Neural progenitor cell (in vitro differentiated cells): Measurements from ENCODE around the gene IGSF21. TPM values are rescaled to one million over a fixed set of nuclear protein-coding genes. Genes with fewer than 3 reads are reported as not detected.

Experiments used
- DNase-seq: peaks from one replicate; pipeline ENCODE4 v3.0.0-alpha.2; 2016; ENCODE audit warnings: low spot score
- H2AFZ ChIP-seq: fragments of 200-600 bp; sonication (generic); replicated peaks from 2 replicates; pipeline ENCODE4 v1.6.1; 2016; ENCODE audit warnings: antibody characterized with exemption
- H3F3A ChIP-seq: fragments of 200-600 bp; sonication (generic); 2 replicates; pipeline ENCODE4 v1.6.1; 2016; ENCODE audit warnings: antibody characterized with exemption, low read depth
- H3K27ac ChIP-seq: fragments of 200-600 bp; sonication (generic); 2 replicates; pipeline ENCODE4 v1.5.1; 2016; ENCODE audit warnings: mild to moderate bottlenecking
- H3K27me3 ChIP-seq: fragments of 200-600 bp; sonication (generic); 2 replicates; pipeline ENCODE4 v1.6.1; 2016; ENCODE audit warnings: mild to moderate bottlenecking, moderate library complexity
- H3K36me3 ChIP-seq: fragments of 200-600 bp; sonication (generic); 2 replicates; pipeline ENCODE4 v1.5.1; 2016
- H3K4me1 ChIP-seq: fragments of 200-600 bp; sonication (generic); 2 replicates; pipeline ENCODE4 v1.6.1; 2016; ENCODE audit warnings: mixed run types
- H3K4me2 ChIP-seq: fragments of 200-600 bp; sonication (generic); 2 replicates; pipeline ENCODE4 v1.6.1; 2016
- H3K4me3 ChIP-seq: fragments of 200-600 bp; sonication (generic); 2 replicates; pipeline ENCODE4 v1.5.1; 2016
- H3K79me2 ChIP-seq: fragments of 200-600 bp; sonication (generic); 2 replicates; pipeline ENCODE4 v1.6.1; 2016; ENCODE audit warnings: low read depth
- H3K9ac ChIP-seq: fragments of 200-600 bp; sonication (generic); 2 replicates; pipeline ENCODE4 v1.6.1; 2016
- H3K9me3 ChIP-seq: fragments of 200-600 bp; sonication (generic); 2 replicates; pipeline ENCODE4 v1.5.1; 2016; ENCODE audit warnings: low read depth
- H4K20me1 ChIP-seq: fragments of 200-600 bp; sonication (generic); 2 replicates; pipeline ENCODE4 v1.6.1; 2016; ENCODE audit warnings: low read depth
- H3K27ac Mint-ChIP-seq: 3 replicates; pipeline ENCODE4 v1.8.0; 2021; ENCODE audit warnings: mixed read lengths
- H3K27me3 Mint-ChIP-seq: 2 replicates; pipeline ENCODE4 v1.8.0; 2022; ENCODE audit warnings: low read depth, mild to moderate bottlenecking, inconsistent platforms, moderate library complexity, mixed read lengths; ENCODE audit not compliant: insufficient read depth
- H3K36me3 Mint-ChIP-seq: 3 replicates; pipeline ENCODE4 v1.8.0; 2021; ENCODE audit warnings: mixed read lengths
- H3K4me1 Mint-ChIP-seq: 3 replicates; pipeline ENCODE4 v1.8.0; 2021; ENCODE audit warnings: mixed read lengths
- H3K4me3 Mint-ChIP-seq: 3 replicates; pipeline ENCODE4 v1.8.0; 2021; ENCODE audit warnings: mild to moderate bottlenecking, moderate library complexity, mixed read lengths
- H3K9me3 Mint-ChIP-seq: 3 replicates; pipeline ENCODE4 v1.8.0; 2020; ENCODE audit warnings: mixed read lengths
- EZH2 ChIP-seq: fragments of 200-600 bp; sonication (generic); IDR thresholded peaks from 2 replicates; pipeline ENCODE4 v1.6.1; 2017; ENCODE audit warnings: antibody characterized with exemption, mild to moderate bottlenecking, moderate library complexity
- EZH2phosphoT487 ChIP-seq: fragments of 200-600 bp; sonication (generic); IDR thresholded peaks from 2 replicates; pipeline ENCODE4 v1.6.1; 2017; ENCODE audit warnings: antibody characterized with exemption
- total RNA-seq: library from RNA; depleted of rRNA; stranded (reverse); fragments of >200 nt; gene quantifications from 2 replicates; pipeline ENCODE4 v1.2.3, GENCODE V29; 2015; ENCODE audit warnings: low replicate concordance
- TF ChIP-seq, protein P1 (sequence below): fragments of 200-600 bp; sonication (generic); IDR thresholded peaks from 2 replicates; pipeline ENCODE4 v1.5.1; 2017; ENCODE audit warnings: antibody characterized with exemption, mild to moderate bottlenecking

The IGSF21 gene
- total RNA-seq, 1 donor from 2014 or later: 1.7 TPM

DNA sequence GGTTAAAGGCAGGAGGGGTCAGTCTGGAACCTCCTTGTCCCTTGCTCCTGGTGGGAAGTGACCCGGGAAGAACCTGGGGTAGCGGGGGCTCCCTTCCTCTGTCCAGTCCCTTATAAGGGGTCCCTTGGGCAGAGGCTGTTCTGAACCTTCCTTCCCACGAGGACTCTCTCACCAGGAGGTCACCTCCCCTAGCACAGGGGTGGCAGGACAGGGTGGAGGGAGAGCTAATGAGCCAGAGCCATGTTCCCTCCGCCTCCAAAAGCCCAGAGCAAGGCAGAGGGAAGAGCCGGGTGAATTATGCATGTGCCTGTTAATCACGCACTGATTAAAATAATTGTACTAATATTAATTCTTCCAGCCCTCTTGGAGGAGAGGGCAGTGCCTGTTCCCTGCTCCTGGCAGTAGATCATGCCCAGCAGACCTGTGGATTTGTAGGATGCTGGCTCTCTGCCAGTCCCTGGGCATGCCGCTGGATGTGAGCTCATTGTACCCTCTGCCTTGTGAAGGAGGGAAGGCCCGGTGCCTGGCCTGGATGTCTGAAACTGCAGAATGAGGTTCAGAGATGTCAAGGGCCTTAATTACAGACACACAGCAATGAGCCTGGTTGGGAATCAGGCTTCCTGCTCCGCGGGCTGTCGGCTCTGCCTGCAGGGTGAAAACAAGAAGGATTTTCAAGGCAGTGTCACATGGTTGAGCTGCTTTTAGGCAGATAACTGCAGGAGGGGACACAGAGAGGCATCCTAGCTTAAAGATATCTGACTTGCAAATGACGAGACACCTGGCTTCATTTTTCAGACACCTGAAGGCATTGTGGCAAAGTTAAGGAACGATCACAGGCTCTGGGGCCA lies 68.2 kb downstream of the IGSF21 start:
- Histone ChIP-seq H3F3A (peaks cover 22% of the 10 kb centered on the region), H4K20me1 (peaks cover 12% of the 10 kb centered on the region), H3K4me1 (peaks cover 43% of the 10 kb centered on the region), H3K9ac (no peak overlapping the region), H3K27me3 (no peaks in the 10 kb centered on the region), H3K9me3 (no peaks in the 10 kb centered on the region), H3K4me3 (no peak overlapping the region), H2AFZ (no peak overlapping the region), H3K4me2 (peak overlapping the region; percentile 15), H3K36me3 (no peaks in the 10 kb centered on the region), H3K79me2 (no peaks in the 10 kb centered on the region), H3K27ac (peak overlapping the region; percentile 35)
- Mint-ChIP-seq H3K27me3 (peaks cover 4% of the 10 kb centered on the region), H3K4me3 (no peak overlapping the region), H3K4me1 (peaks cover 34% of the 10 kb centered on the region), H3K36me3 (no peaks in the 10 kb centered on the region), H3K9me3 (no peaks in the 10 kb centered on the region), H3K27ac (peak overlapping the region; percentile 63)
- DNase-seq: no peak
- TF ChIP-seq EZH2 (no peak), EZH2phosphoT487 (no peak)
- TF ChIP-seq, protein P1, sequence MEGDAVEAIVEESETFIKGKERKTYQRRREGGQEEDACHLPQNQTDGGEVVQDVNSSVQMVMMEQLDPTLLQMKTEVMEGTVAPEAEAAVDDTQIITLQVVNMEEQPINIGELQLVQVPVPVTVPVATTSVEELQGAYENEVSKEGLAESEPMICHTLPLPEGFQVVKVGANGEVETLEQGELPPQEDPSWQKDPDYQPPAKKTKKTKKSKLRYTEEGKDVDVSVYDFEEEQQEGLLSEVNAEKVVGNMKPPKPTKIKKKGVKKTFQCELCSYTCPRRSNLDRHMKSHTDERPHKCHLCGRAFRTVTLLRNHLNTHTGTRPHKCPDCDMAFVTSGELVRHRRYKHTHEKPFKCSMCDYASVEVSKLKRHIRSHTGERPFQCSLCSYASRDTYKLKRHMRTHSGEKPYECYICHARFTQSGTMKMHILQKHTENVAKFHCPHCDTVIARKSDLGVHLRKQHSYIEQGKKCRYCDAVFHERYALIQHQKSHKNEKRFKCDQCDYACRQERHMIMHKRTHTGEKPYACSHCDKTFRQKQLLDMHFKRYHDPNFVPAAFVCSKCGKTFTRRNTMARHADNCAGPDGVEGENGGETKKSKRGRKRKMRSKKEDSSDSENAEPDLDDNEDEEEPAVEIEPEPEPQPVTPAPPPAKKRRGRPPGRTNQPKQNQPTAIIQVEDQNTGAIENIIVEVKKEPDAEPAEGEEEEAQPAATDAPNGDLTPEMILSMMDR: no peak

DNA sequence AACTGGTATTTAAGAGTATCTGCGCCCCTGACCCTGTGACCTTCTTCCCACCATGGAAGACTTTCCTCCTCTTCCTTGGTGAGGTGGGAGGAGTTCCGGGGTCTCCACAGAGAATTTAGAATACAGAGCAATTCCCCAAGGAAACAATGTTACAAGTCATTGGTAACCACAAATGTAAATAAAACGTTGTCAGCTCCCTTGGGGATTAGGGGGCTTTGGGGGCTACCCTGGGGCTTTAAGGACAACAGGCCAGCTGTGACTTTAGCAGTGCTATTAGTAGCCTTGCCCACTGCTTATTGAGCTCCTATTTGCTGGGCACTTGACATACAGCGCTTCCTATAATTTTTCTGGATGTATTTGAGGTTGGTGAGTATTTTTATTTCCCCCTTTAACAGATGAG lies 69.0 kb downstream of the IGSF21 start:
- no peaks in the 10 kb centered on the region for H3K36me3 ChIP-seq
- DNase-seq: peak; percentile 47
- no peak overlapping the region for H2AFZ ChIP-seq
- H3K9ac ChIP-seq: no peak overlapping the region
- Mint-ChIP-seq H3K36me3 (no peaks in the 10 kb centered on the region), H3K4me3 (no peak overlapping the region), H3K27ac (no peak overlapping the region), H3K4me1 (peaks cover 30% of the 10 kb centered on the region), H3K9me3 (no peaks in the 10 kb centered on the region), H3K27me3 (peaks cover 4% of the 10 kb centered on the region)
- H4K20me1 ChIP-seq: peaks cover 12% of the 10 kb centered on the region
- H3K4me1 ChIP-seq: peaks cover 43% of the 10 kb centered on the region
- no peaks in the 10 kb centered on the region for H3K27me3 ChIP-seq
- TF ChIP-seq, protein P1: no peak
- no peaks in the 10 kb centered on the region for H3K9me3 ChIP-seq
- peak overlapping the region; percentile 15 for H3K4me2 ChIP-seq
- H3F3A ChIP-seq: peaks cover 22% of the 10 kb centered on the region
- no peaks in the 10 kb centered on the region for H3K79me2 ChIP-seq
- peak overlapping the region; percentile 35 for H3K27ac ChIP-seq
- H3K4me3 ChIP-seq: no peak overlapping the region

DNA sequence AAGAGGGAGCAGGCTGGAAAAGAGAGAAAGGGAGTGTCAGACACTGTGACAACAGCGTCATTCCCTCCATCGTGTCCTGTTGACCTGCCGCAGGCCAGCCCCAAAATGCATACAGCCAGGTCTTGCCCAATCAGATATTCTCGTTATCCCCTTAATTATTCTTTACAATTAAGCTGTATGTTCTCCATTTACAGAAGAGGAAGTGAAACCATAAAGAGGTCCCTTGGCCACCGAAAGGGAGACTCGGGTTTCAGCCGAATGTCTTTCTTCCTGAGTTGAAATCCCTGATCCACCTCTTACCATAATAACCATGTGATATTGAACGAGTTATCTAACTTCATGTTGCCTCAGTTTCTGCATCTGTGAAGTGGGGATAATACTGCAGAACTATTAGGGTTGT lies 70.5 kb downstream of the IGSF21 start:
- DNase-seq: no peak
- Histone ChIP-seq H3K4me2 (no peak overlapping the region), H3K27ac (no peak overlapping the region), H4K20me1 (peaks cover 12% of the 10 kb centered on the region), H3K4me3 (no peak overlapping the region), H3K79me2 (no peaks in the 10 kb centered on the region), H3K4me1 (peaks cover 43% of the 10 kb centered on the region), H3K9me3 (no peaks in the 10 kb centered on the region), H2AFZ (no peak overlapping the region), H3K27me3 (no peaks in the 10 kb centered on the region), H3K36me3 (no peaks in the 10 kb centered on the region), H3F3A (peaks cover 22% of the 10 kb centered on the region), H3K9ac (no peak overlapping the region)
- Mint-ChIP-seq H3K36me3 (no peaks in the 10 kb centered on the region), H3K9me3 (no peaks in the 10 kb centered on the region), H3K4me3 (no peak overlapping the region), H3K27me3 (peaks cover 7% of the 10 kb centered on the region), H3K4me1 (peaks cover 30% of the 10 kb centered on the region), H3K27ac (no peak overlapping the region)
- TF ChIP-seq, protein P1: no peak
- no peak for TF ChIP-seq EZH2
- no peak for TF ChIP-seq EZH2phosphoT487
